ENCODE data around the gene SMAP1.

GRCh38 chr6:70857387-70858077 lies 189.8 kb downstream of the SMAP1 start:
- TF ChIP-seq ZNF677 (tag by site-specific recombination; IDR thresholded peaks at IDR 0.05), result no peak
- no peak for TF ChIP-seq CTCF (tag by site-specific recombination; IDR thresholded peaks at IDR 0.05)
- TF ChIP-seq ZNF239 (tag by site-specific recombination; IDR thresholded peaks at IDR 0.05), result no peak
- TF ChIP-seq ZNF214 (tag by site-specific recombination; IDR thresholded peaks at IDR 0.05; ENCODE audit: borderline replicate concordance), result no peak
- TF ChIP-seq SP3 (tag by site-specific recombination; IDR thresholded peaks at IDR 0.05), result no peak
